HCT116 (cell line): ENCODE results near the gene POLR2H. TPM values are rescaled to one million over a fixed set of nuclear protein-coding genes. Genes with fewer than 3 reads are reported as not detected.

ENCODE experiments used
- ATAC-seq: fragments of 200-7000 bp; cut with Tn5 transposase; 2 replicates; pipeline ENCODE4 v1.9.1; 2020; ENCODE audit warnings: mild to moderate bottlenecking, moderate library complexity
- BruUV-seq: library from RNA; stranded (reverse); fragments of 400-500 nt; replicated peaks from 2 replicates; lab custom pipeline; 2021; lab: Mats Ljungman, UMichigan
- CTCF ChIA-PET: fragments of 300-600 bp; sonication (Branson Sonifier 250); formaldehyde crosslinking; loops from one replicate; lab custom pipeline; 2021; ENCODE audit warnings: antibody characterized with exemption; lab: Charles Lee
- POLR2A ChIA-PET: fragments of 300-600, 350-600 bp; sonication (Branson Sonifier 250); formaldehyde crosslinking; loops from one replicate; lab custom pipeline; 2021; ENCODE audit warnings: antibody characterized with exemption; lab: Charles Lee
- RAD21 ChIA-PET, 2 experiments: fragments of 300-600 bp; sonication (Branson Sonifier 250); formaldehyde crosslinking; loops; one replicate each; lab custom pipeline; 2023; ENCODE audit warnings: low total read pairs in 2 of 2; ENCODE audit not compliant: uncharacterized antibody in 2 of 2, unreplicated experiment in 2 of 2, low non-redundant PET in 1 of 2; lab: Charles Lee
- DNase-seq: peaks from one replicate; pipeline ENCODE4 v3.0.0-alpha.2; 2010; ENCODE audit warnings: low read depth, low spot score
- H2AFZ ChIP-seq: fragments of 200-600 bp; shearing (Covaris generic), sonication (generic); 2 replicates; pipeline ENCODE4 v1.6.1; 2017; ENCODE audit warnings: low read depth, mixed run types, mixed read lengths, antibody characterized with exemption, low read length; ENCODE audit not compliant: poor library complexity, severe bottlenecking
- H3K27ac ChIP-seq: 2 replicates; pipeline ENCODE4 v1.5.1; 2012; ENCODE audit warnings: low read depth, low read length
- H3K27me3 ChIP-seq: fragments of 200-600 bp; sonication (generic); 2 replicates; pipeline ENCODE4 v1.6.1; 2016; ENCODE audit warnings: mixed run types, low read length, mixed read lengths; ENCODE audit not compliant: insufficient read depth
- H3K36me3 ChIP-seq, 2 experiments: fragments of 200-500 bp in 1 of 2; fragments of 200-600 bp in 1 of 2; sonication (Bioruptor generic) in 1 of 2; sonication (generic) in 1 of 2; 2 replicates each; pipeline versions ENCODE4 v1.5.1 to v1.6.1; 2014 to 2016; ENCODE audit warnings: low read length in 2 of 2, inconsistent platforms in 1 of 2, mixed read lengths in 1 of 2, mixed run types in 1 of 2; ENCODE audit not compliant: insufficient read depth in 2 of 2, control insufficient read depth in 1 of 2
- H3K4me1 ChIP-seq, 2 experiments: fragments of 200-600 bp in 1 of 2; sonication (generic) in 1 of 2; 2 replicates each; pipeline versions ENCODE4 v1.5.1 to v1.6.1; 2012 to 2017; ENCODE audit warnings: low read length in 2 of 2, inconsistent platforms in 1 of 2, mild to moderate bottlenecking in 1 of 2, mixed read lengths in 1 of 2, mixed run types in 1 of 2, moderate library complexity in 1 of 2; ENCODE audit not compliant: insufficient read depth in 2 of 2, control insufficient read depth in 1 of 2
- H3K4me2 ChIP-seq: fragments of 200-600 bp; sonication (generic); 2 replicates; pipeline ENCODE4 v1.6.1; 2017; ENCODE audit warnings: mixed run types, low read length, mixed read lengths
- H3K4me3 ChIP-seq, 2 experiments: fragments of 200-600 bp in 1 of 2; sonication (generic) in 1 of 2; replicated peaks in 1 of 2; 2 replicates each; pipeline ENCODE4 v1.5.1; 2011 to 2016; ENCODE audit warnings: low read length in 2 of 2, control low read depth in 1 of 2, low read depth in 1 of 2, mild to moderate bottlenecking in 1 of 2, mixed read lengths in 1 of 2, mixed run types in 1 of 2
- H3K79me2 ChIP-seq: fragments of 200-600 bp; sonication (generic); 2 replicates; pipeline ENCODE4 v1.6.1; 2017; ENCODE audit warnings: mild to moderate bottlenecking, mixed run types, low read length, moderate library complexity, mixed read lengths; ENCODE audit not compliant: insufficient read depth
- H3K9ac ChIP-seq: fragments of 200-600 bp; sonication (generic); 2 replicates; pipeline ENCODE4 v1.6.1; 2016; ENCODE audit warnings: low read length, mixed read lengths
- H3K9me2 ChIP-seq: fragments of 200-600 bp; sonication (generic), shearing (Covaris generic); 2 replicates; pipeline ENCODE4 v1.6.1; 2017; ENCODE audit warnings: mixed run types, mild to moderate bottlenecking, moderate library complexity; ENCODE audit not compliant: insufficient read depth
- H3K9me3 ChIP-seq, 2 experiments: fragments of 200-500 bp in 1 of 2; fragments of 200-600 bp in 1 of 2; sonication (Bioruptor generic) in 1 of 2; sonication (generic) in 1 of 2; 2 replicates each; pipeline ENCODE4 v1.6.1; 2014 to 2017; ENCODE audit warnings: low read length in 2 of 2, mixed read lengths in 2 of 2, inconsistent platforms in 1 of 2, low read depth in 1 of 2, mild to moderate bottlenecking in 1 of 2, mixed run types in 1 of 2, moderate library complexity in 1 of 2; ENCODE audit not compliant: control insufficient read depth in 1 of 2, insufficient read depth in 1 of 2
- H4K20me1 ChIP-seq: fragments of 200-600 bp; sonication (generic), shearing (Covaris generic); 2 replicates; pipeline ENCODE4 v1.6.1; 2017; ENCODE audit warnings: mixed run types, mild to moderate bottlenecking, moderate library complexity; ENCODE audit not compliant: insufficient read depth
- CEBPB ChIP-seq: IDR thresholded peaks from 2 replicates; pipeline ENCODE4 v1.6.1; 2012; ENCODE audit warnings: low read depth
- CTCF ChIP-seq, 3 experiments: fragments of 200-600 bp in 1 of 3; sonication (generic) in 1 of 3; IDR thresholded peaks in 2 of 3; conservative IDR thresholded peaks in 1 of 3; 2 replicates each; pipeline ENCODE4 v1.5.1; 2012 to 2017; ENCODE audit warnings: low read depth in 2 of 3, low read length in 2 of 3, antibody characterized with exemption in 1 of 3, borderline replicate concordance in 1 of 3, control low read depth in 1 of 3, mild to moderate bottlenecking in 1 of 3, mixed read lengths in 1 of 3, mixed run types in 1 of 3, moderate library complexity in 1 of 3; ENCODE audit not compliant: insufficient read depth in 1 of 3
- EGR1 ChIP-seq: IDR thresholded peaks from 2 replicates; pipeline ENCODE4 v1.6.1; 2012; ENCODE audit warnings: low read depth
- EZH2phosphoT487 ChIP-seq: fragments of 200-600 bp; IDR thresholded peaks from 2 replicates; pipeline ENCODE4 v1.6.1; 2018; ENCODE audit warnings: antibody characterized with exemption, borderline replicate concordance
- FOSL1 ChIP-seq: IDR thresholded peaks from 2 replicates; pipeline ENCODE4 v1.6.1; 2012; ENCODE audit warnings: low read depth
- POLR2AphosphoS5 ChIP-seq: IDR thresholded peaks from 2 replicates; pipeline ENCODE4 v1.6.1; 2011; ENCODE audit warnings: mild to moderate bottlenecking, low read depth, low read length, moderate library complexity
- SRF ChIP-seq: IDR thresholded peaks from 2 replicates; pipeline ENCODE4 v1.6.1; 2012; ENCODE audit warnings: low read depth
- ZBTB33 ChIP-seq: IDR thresholded peaks from 2 replicates; pipeline ENCODE4 v1.6.1; 2011; ENCODE audit warnings: mild to moderate bottlenecking, low read length, moderate library complexity; ENCODE audit not compliant: insufficient replicate concordance; ENCODE audit errors: extremely low read depth
- intact Hi-C: fragments of 100-400 bp; cut with micrococcal nuclease; formaldehyde crosslinking; loops from 2 replicates; pipeline ENCODE4 v1.10.0; 2022
- total RNA-seq: library from RNA; stranded (reverse); gene quantifications from one replicate; pipeline ENCODE4 v1.2.1, GENCODE V29; 2021; ENCODE audit not compliant: unreplicated experiment
- TF ChIP-seq, protein P1 (sequence below): IDR thresholded peaks from 2 replicates; pipeline ENCODE4 v1.6.1; 2012

Gene POLR2H
- total RNA-seq, 1 experiment from 2014 or later: 156 TPM

DNA sequence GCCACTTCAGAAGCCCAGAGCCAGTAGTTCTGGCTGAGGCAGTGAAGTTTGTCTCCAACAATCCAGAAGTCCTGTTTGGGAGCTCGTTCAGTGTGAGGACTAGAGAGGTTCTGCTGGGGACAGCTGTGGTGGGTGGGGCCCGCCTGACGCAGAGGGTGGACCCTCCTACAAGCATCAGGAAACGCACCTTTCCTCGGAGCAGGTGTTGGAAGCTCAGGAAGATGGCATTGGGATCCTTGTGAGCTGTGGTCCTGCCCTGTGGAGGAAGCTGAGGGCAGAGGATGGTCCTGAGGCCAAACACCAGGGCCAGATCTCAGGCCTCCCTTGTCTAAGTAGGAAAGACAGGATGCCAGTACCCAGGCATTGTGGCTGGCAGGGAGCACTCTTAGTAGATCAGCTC, 11.4 kb downstream of the POLR2H start:
- Histone ChIP-seq H2AFZ (no peak overlapping the region), H3K36me3 (peaks cover 8 to 16% of the 10 kb centered on the region in 2 experiments; a peak in 3 of 4 replicates), H3K4me3 (no peak overlapping the region), H3K27ac (no peak overlapping the region), H3K4me2 (peak overlapping the region; percentile 41), H4K20me1 (peaks cover 5% of the 10 kb centered on the region; the same call in 1 of the 2 replicates), H3K27me3 (no peaks in the 10 kb centered on the region), H3K4me1 (peaks cover 5 to 28% of the 10 kb centered on the region in 2 experiments; a peak in 3 of 4 replicates), H3K9me2 (no peaks in the 10 kb centered on the region), H3K9ac (no peak overlapping the region), H3K79me2 (no peaks in the 10 kb centered on the region), H3K9me3 (no peaks in the 10 kb centered on the region)
- no TSS peak for BruUV-seq
- ChIA-PET POLR2A (interaction anchor here (0.6 to 1.2 kb wide), 2 partner anchors 132 to 170 kb away, joined by 3 to 5 read pairs; no protein-coding TSS in a partner anchor), CTCF (interaction anchor here (0.7 to 6.1 kb wide), 6 partner anchors 96 to 404 kb away, joined by 3 to 152 read pairs (median 6); partner anchors contain the start of gene EPHB3), RAD21 (interaction anchor here in 1 of 2 experiments (2.1 to 2.2 kb wide), 2 partner anchors 168 to 188 kb away, joined by 9 to 19 read pairs; partner anchors contain the start of gene EPHB3)
- DNase-seq: no peak
- intact Hi-C loops: loop anchor here (10.0 kb wide), 2 partner anchors 142 to 402 kb away; no protein-coding TSS in a partner anchor
- no peak for ATAC-seq
- no peak for TF ChIP-seq SRF
- no peak for TF ChIP-seq FOSL1
- TF ChIP-seq CTCF (IDR thresholded peaks at IDR 0.05 in 2 of 3, conservative IDR thresholded peaks at IDR 0.05 in 1 of 3; ENCODE audit: borderline replicate concordance in 1 of 3, insufficient read depth in 1 of 3, low read depth in 2 of 3, low read length in 2 of 3): no peak
- no peak for TF ChIP-seq ZBTB33
- no peak for TF ChIP-seq EGR1
- TF ChIP-seq, protein P1, sequence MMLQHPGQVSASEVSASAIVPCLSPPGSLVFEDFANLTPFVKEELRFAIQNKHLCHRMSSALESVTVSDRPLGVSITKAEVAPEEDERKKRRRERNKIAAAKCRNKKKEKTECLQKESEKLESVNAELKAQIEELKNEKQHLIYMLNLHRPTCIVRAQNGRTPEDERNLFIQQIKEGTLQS: no peak
- no peak for TF ChIP-seq EZH2phosphoT487
- no peak for TF ChIP-seq CEBPB
- TF ChIP-seq POLR2AphosphoS5: no peak
